GM21723 (cell line): ENCODE data around the gene ZFP28.
A peak's percentile ranks its signal among the peaks of the same experiment; 100 is the strongest.

Source experiments
- ATAC-seq: cut with Tn5 transposase; IDR thresholded peaks from one replicate; pipeline ENCODE4 v1.9.1; 2021; ENCODE audit warnings: mild to moderate bottlenecking, moderate library complexity; ENCODE audit not compliant: unreplicated experiment

The ZFP28 gene

GRCh38 chr19:56538761-56539263 is at the start of gene ZFP28:
ZFP28 (plus strand) TSS chr19:56538948; CDS start chr19:56539019, 71 bp downstream.
- ATAC-seq: no peak

- ATAC-seq: no peak
These were observed 47.3 kb upstream of the ZFP28 start for GRCh38 chr19:56491399-56491798.

GRCh38 chr19:56504581-56504980 is 34.2 kb upstream of the ZFP28 start:
- ATAC-seq: no peak

- ATAC-seq: no peak
These were observed 31.1 kb upstream of the ZFP28 start, which contains the start of gene ZNF471 for GRCh38 chr19:56507446-56508289. ZNF471 (plus strand) TSS chr19:56507855; CDS start chr19:56511572, 3,717 bp downstream.

- ATAC-seq: no peak
These were observed 30.4 kb upstream of the ZFP28 start for GRCh38 chr19:56508290-56508778.

- no peak for ATAC-seq
These were observed 13.4 kb upstream of the ZFP28 start for GRCh38 chr19:56525214-56525860.

GRCh38 chr19:56537442-56537841 is 1.3 kb upstream of the ZFP28 start:
- ATAC-seq: no peak

- ATAC-seq: no peak
These were observed 441 bp upstream of the ZFP28 start for GRCh38 chr19:56538254-56538760.

- no peak for ATAC-seq
These were observed 5.0 kb downstream of the ZFP28 start for GRCh38 chr19:56543776-56544175.

- ATAC-seq: no peak
These were observed 8.8 kb downstream of the ZFP28 start for GRCh38 chr19:56547535-56547934.

- no peak for ATAC-seq
These were observed 15.6 kb downstream of the ZFP28 start for GRCh38 chr19:56554272-56554869.

GRCh38 chr19:56562766-56563165 is 24.0 kb downstream of the ZFP28 start:
- no peak for ATAC-seq

GRCh38 chr19:56566904-56567273 is 28.1 kb downstream of the ZFP28 start:
- ATAC-seq: peak; percentile 16

GRCh38 chr19:56567274-56568120 is 28.7 kb downstream of the ZFP28 start, which contains the start of gene ZNF470:
ZNF470 (plus strand) TSS chr19:56567468; CDS start chr19:56570312, 2,844 bp downstream.
- ATAC-seq: peak; percentile 82

GRCh38 chr19:56572589-56572988 is 33.8 kb downstream of the ZFP28 start:
- ATAC-seq: no peak

- no peak for ATAC-seq
These were observed 35.2 kb downstream of the ZFP28 start for GRCh38 chr19:56573914-56574313.

- no peak for ATAC-seq
These were observed 39.2 kb downstream of the ZFP28 start for GRCh38 chr19:56577719-56578602.

- no peak for ATAC-seq
These were observed 55.7 kb downstream of the ZFP28 start for GRCh38 chr19:56594446-56594782.
